ENCODE data around the gene MYO5B.
"Not testable (repeated sequence)": the region's sequence is repeated elsewhere in the genome, so short reads cannot be mapped to it uniquely, and the experiment has no call there.

Gene MYO5B

GRCh38 chr18:50094786-50095185, 100.2 kb downstream of the MYO5B start:
- DNase-seq: not testable (repeated sequence)

GRCh38 chr18:50094221-50094773, 100.7 kb downstream of the MYO5B start:
- no peak for DNase-seq

GRCh38 chr18:50093366-50094064, 101.4 kb downstream of the MYO5B start:
- no peak for DNase-seq

- DNase-seq: no peak
Observed at GRCh38 chr18:50092245-50092805, 102.6 kb downstream of the MYO5B start.

GRCh38 chr18:50091509-50092244, 103.3 kb downstream of the MYO5B start:
- DNase-seq: no peak

- DNase-seq: no peak
Observed at GRCh38 chr18:50090370-50091312, 104.3 kb downstream of the MYO5B start.

- no peak for DNase-seq
Observed at GRCh38 chr18:50089702-50090101, 105.2 kb downstream of the MYO5B start.

- DNase-seq: no peak
Observed at GRCh38 chr18:50083708-50084107, 111.2 kb downstream of the MYO5B start.

GRCh38 chr18:50080932-50081560, 113.9 kb downstream of the MYO5B start:
- DNase-seq: no peak

- DNase-seq: no peak
Observed at GRCh38 chr18:50080316-50080715, 114.6 kb downstream of the MYO5B start.

GRCh38 chr18:50079571-50080295, 115.2 kb downstream of the MYO5B start:
- DNase-seq: no peak

GRCh38 chr18:50076277-50076676, 118.7 kb downstream of the MYO5B start:
- no peak for DNase-seq

GRCh38 chr18:50075772-50076171, 119.2 kb downstream of the MYO5B start:
- no peak for DNase-seq

- DNase-seq: no peak
Observed at GRCh38 chr18:50074404-50074803, 120.5 kb downstream of the MYO5B start.

- no peak for DNase-seq
Observed at GRCh38 chr18:50073319-50073718, 121.6 kb downstream of the MYO5B start.

- no peak for DNase-seq
Observed at GRCh38 chr18:50072146-50072545, 122.8 kb downstream of the MYO5B start.

- DNase-seq: no peak
Observed at GRCh38 chr18:50071397-50071796, 123.5 kb downstream of the MYO5B start.

GRCh38 chr18:50069422-50069821, 125.5 kb downstream of the MYO5B start:
- no peak for DNase-seq

- DNase-seq: no peak
Observed at GRCh38 chr18:50065527-50065926, 129.4 kb downstream of the MYO5B start.

- no peak for DNase-seq
Observed at GRCh38 chr18:50065039-50065438, 129.9 kb downstream of the MYO5B start.

GRCh38 chr18:50061876-50062517, 132.9 kb downstream of the MYO5B start:
- DNase-seq: no peak
